GM12892 (cell line): Measurements from ENCODE around the gene BAX.

Source experiments
- POLR2A ChIP-seq: IDR thresholded peaks from 2 replicates; pipeline ENCODE4 v1.6.1; 2011; ENCODE audit warnings: low read depth, low read length, control low read depth
- POLR2AphosphoS5 ChIP-seq: IDR thresholded peaks from 2 replicates; pipeline ENCODE4 v1.6.1; 2011; ENCODE audit warnings: low read depth, low read length, control low read depth
- TAF1 ChIP-seq: IDR thresholded peaks from 2 replicates; pipeline ENCODE4 v1.6.1; 2011; ENCODE audit warnings: low read depth, mild to moderate bottlenecking, control low read depth, low read length, borderline replicate concordance

- TF ChIP-seq POLR2AphosphoS5 = no peak
- no peak for TF ChIP-seq POLR2A
- TF ChIP-seq TAF1 = no peak
These were observed 50.4 kb downstream of the BAX start for GRCh38 chr19:49004964-49005614.
